Endodermal cell (in vitro differentiated cells): Measurements from ENCODE around the gene SNRNP40. TPM values are rescaled to one million over a fixed set of nuclear protein-coding genes. Genes with fewer than 3 reads are reported as not detected.
A peak's percentile ranks its signal among the peaks of the same experiment; 100 is the strongest.

Source experiments
- DNase-seq: peaks from one replicate; pipeline ENCODE4 v3.0.0-alpha.2; 2017
- H3K27ac ChIP-seq: 2 replicates; pipeline ENCODE4 v1.5.1; 2013; ENCODE audit warnings: mild to moderate bottlenecking, low read depth, low read length, moderate library complexity
- H3K27me3 ChIP-seq: 2 replicates; pipeline ENCODE4 v1.6.1; 2013; ENCODE audit warnings: mild to moderate bottlenecking, low read length, moderate library complexity; ENCODE audit not compliant: insufficient read depth, control insufficient read depth, poor library complexity, severe bottlenecking
- H3K36me3 ChIP-seq: 2 replicates; pipeline ENCODE4 v1.7.0; 2013; ENCODE audit warnings: mild to moderate bottlenecking, low read length, moderate library complexity; ENCODE audit not compliant: control insufficient read depth, insufficient read depth
- H3K4me1 ChIP-seq: one replicate; pipeline ENCODE4 v1.7.0; 2013; ENCODE audit warnings: low read length; ENCODE audit not compliant: control insufficient read depth, insufficient read depth
- H3K4me3 ChIP-seq: 2 replicates; pipeline ENCODE4 v1.5.1; 2013; ENCODE audit warnings: mild to moderate bottlenecking, low read length, moderate library complexity
- H3K9ac ChIP-seq: 2 replicates; pipeline ENCODE4 v1.6.1; 2013; ENCODE audit warnings: mild to moderate bottlenecking, low read length, moderate library complexity; ENCODE audit not compliant: poor library complexity, severe bottlenecking; ENCODE audit errors: extremely low read depth
- H3K9me3 ChIP-seq: 2 replicates; pipeline ENCODE4 v1.6.1; 2013; ENCODE audit warnings: mild to moderate bottlenecking, low read length, moderate library complexity; ENCODE audit not compliant: control insufficient read depth
- H3K27ac Mint-ChIP-seq: 2 replicates; pipeline ENCODE4 v1.8.0; 2020; ENCODE audit warnings: mixed read lengths
- H3K27me3 Mint-ChIP-seq: 2 replicates; pipeline ENCODE4 v1.8.0; 2021; ENCODE audit warnings: mild to moderate bottlenecking, mixed read lengths; ENCODE audit not compliant: insufficient read depth
- H3K36me3 Mint-ChIP-seq: 2 replicates; pipeline ENCODE4 v1.8.0; 2020; ENCODE audit warnings: low read depth, mixed read lengths
- H3K4me1 Mint-ChIP-seq: 2 replicates; pipeline ENCODE4 v1.8.0; 2020; ENCODE audit warnings: mixed read lengths
- H3K4me3 Mint-ChIP-seq: 2 replicates; pipeline ENCODE4 v1.8.0; 2020; ENCODE audit warnings: mild to moderate bottlenecking, moderate library complexity, mixed read lengths
- H3K9me3 Mint-ChIP-seq: 2 replicates; pipeline ENCODE4 v1.8.0; 2020; ENCODE audit warnings: mild to moderate bottlenecking, mixed read lengths
- WGBS, 2 experiments: methylation state at CpG; one replicate each; pipeline versions ENCODE4 v1.1.5 to v1.1.7; 2013; ENCODE audit warnings: missing lambda C conversion rate in 2 of 2, mixed read lengths in 1 of 2; ENCODE audit not compliant: insufficient coverage in 1 of 2, insufficient read length in 1 of 2; 5-methylcytosine and 5-hydroxymethylcytosine counted together
- total RNA-seq, 2 donors: library from RNA; stranded (reverse); fragmentation: NEBNext Ultra II Directional in 1 of 2; extraction: Animal tissue kit (Norgen Biotek cat#: 25700) in 1 of 2; gene quantifications; 2 replicates in 1 of 2; 3 replicates in 1 of 2; pipeline ENCODE4 v1.2.1, GENCODE V29; 2021
- TF ChIP-seq, protein P1 (sequence below): fragments of 200-600 bp; sonication (generic); conservative IDR thresholded peaks from 2 replicates; pipeline ENCODE4 v1.5.0; 2021; ENCODE audit warnings: antibody characterized with exemption, mild to moderate bottlenecking

The SNRNP40 gene
- total RNA-seq, 2 donors from 2014 or later: 98.6 to 141 TPM

DNA sequence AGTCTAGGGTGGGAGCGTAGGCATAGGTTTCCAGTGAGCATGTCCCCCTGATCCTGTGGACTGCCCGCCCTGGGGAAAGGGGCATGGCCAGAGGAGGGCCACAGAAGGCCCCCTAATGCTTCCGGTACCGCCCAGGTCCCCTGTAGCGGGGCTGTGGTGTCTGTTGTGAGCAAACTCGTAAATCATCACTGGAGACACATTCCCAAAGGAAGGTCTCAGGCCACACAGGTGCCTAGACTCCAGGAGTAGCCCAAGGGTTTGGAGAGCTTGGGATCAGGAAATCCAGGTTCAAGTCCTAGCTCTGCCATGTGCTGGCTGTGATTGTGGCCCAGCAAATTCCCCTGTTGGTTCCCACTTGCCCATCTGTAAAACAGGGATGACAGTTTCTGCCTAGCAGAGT, 77.1 kb downstream of the SNRNP40 start:
- no peak overlapping the region for H3K27ac Mint-ChIP-seq
- H3K9ac ChIP-seq: no peak overlapping the region
- no peaks in the 10 kb centered on the region for H3K36me3 ChIP-seq
- no peaks in the 10 kb centered on the region for H3K9me3 Mint-ChIP-seq
- H3K4me1 Mint-ChIP-seq: peaks cover 8% of the 10 kb centered on the region
- peak overlapping the region; percentile 50 for H3K27ac ChIP-seq
- no peaks in the 10 kb centered on the region for H3K9me3 ChIP-seq
- H3K4me3 Mint-ChIP-seq: no peak overlapping the region
- 88 to 94% methylated on average over 2 to 6 of the region's 6 CpGs for WGBS, 2 experiments
- TF ChIP-seq, protein P1, sequence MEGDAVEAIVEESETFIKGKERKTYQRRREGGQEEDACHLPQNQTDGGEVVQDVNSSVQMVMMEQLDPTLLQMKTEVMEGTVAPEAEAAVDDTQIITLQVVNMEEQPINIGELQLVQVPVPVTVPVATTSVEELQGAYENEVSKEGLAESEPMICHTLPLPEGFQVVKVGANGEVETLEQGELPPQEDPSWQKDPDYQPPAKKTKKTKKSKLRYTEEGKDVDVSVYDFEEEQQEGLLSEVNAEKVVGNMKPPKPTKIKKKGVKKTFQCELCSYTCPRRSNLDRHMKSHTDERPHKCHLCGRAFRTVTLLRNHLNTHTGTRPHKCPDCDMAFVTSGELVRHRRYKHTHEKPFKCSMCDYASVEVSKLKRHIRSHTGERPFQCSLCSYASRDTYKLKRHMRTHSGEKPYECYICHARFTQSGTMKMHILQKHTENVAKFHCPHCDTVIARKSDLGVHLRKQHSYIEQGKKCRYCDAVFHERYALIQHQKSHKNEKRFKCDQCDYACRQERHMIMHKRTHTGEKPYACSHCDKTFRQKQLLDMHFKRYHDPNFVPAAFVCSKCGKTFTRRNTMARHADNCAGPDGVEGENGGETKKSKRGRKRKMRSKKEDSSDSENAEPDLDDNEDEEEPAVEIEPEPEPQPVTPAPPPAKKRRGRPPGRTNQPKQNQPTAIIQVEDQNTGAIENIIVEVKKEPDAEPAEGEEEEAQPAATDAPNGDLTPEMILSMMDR: no peak
- no peak overlapping the region for H3K4me3 ChIP-seq
- peaks cover 8% of the 10 kb centered on the region for H3K4me1 ChIP-seq
- no peaks in the 10 kb centered on the region for H3K27me3 ChIP-seq
- H3K36me3 Mint-ChIP-seq: no peaks in the 10 kb centered on the region
- no peaks in the 10 kb centered on the region for H3K27me3 Mint-ChIP-seq
- DNase-seq: no peak

DNA sequence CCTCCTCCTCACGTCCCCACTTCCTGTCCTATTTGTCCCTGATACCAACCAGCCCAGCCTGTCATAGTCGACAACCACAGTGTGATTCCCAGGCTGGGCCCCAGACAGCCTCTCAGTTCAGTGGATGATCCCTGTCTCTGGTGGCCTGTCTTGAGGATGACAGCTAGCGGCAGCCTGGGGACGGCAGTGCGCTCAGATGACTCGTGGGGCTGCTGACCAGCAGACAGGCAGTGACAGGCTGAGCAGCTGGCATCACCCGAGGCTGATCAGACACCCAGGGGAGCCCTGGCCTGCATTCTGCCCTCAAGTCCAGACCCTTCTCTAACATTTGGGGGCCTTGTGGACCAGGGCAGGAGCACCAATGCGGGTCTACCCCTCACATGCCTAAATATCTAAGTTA, 77.9 kb downstream of the SNRNP40 start:
- Mint-ChIP-seq H3K36me3 (no peaks in the 10 kb centered on the region), H3K27me3 (no peaks in the 10 kb centered on the region), H3K9me3 (no peaks in the 10 kb centered on the region), H3K4me3 (no peak overlapping the region), H3K4me1 (peaks cover 8% of the 10 kb centered on the region), H3K27ac (no peak overlapping the region)
- WGBS, 2 experiments: 84 to 89% methylated on average over 7 to 8 of the region's 8 CpGs
- TF ChIP-seq, protein P1: no peak
- Histone ChIP-seq H3K27ac (peak overlapping the region; percentile 16), H3K9ac (no peak overlapping the region), H3K27me3 (no peaks in the 10 kb centered on the region), H3K4me1 (peaks cover 8% of the 10 kb centered on the region), H3K36me3 (no peaks in the 10 kb centered on the region), H3K9me3 (no peaks in the 10 kb centered on the region), H3K4me3 (no peak overlapping the region)
- DNase-seq: no peak

DNA sequence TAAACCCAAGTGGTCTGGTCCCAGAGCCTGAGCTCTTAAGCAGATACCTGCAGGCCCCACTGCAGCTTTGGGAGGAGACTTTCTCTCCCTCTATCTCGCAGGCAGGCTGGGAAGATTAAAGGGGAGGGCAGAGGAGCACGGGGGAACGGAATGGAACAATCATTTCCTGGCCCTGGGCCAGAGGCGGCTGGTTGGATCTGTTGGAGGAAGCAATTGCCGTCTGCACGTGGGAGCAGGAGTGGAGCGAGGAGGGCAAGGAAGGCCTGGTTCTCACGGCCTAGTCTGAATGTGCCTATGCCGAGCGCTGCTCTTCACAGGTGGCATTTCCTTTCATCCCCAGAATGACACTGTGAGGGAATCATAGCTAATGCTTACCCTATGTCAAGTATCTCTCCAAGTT, 80.6 kb downstream of the SNRNP40 start:
- WGBS, 2 experiments: 56 to 63% methylated on average over 6 to 10 of the region's 10 CpGs
- H3K4me3 ChIP-seq: no peak overlapping the region
- H3K36me3 Mint-ChIP-seq: no peaks in the 10 kb centered on the region
- H3K9me3 ChIP-seq: no peaks in the 10 kb centered on the region
- H3K27me3 ChIP-seq: no peaks in the 10 kb centered on the region
- H3K9ac ChIP-seq: no peak overlapping the region
- peaks cover 8% of the 10 kb centered on the region for H3K4me1 Mint-ChIP-seq
- no peak overlapping the region for H3K4me3 Mint-ChIP-seq
- DNase-seq: peak; percentile 76
- peaks cover 8% of the 10 kb centered on the region for H3K4me1 ChIP-seq
- TF ChIP-seq, protein P1: no peak
- H3K27ac Mint-ChIP-seq: peak overlapping the region; percentile 66
- peak overlapping the region; percentile 9 for H3K27ac ChIP-seq
- no peaks in the 10 kb centered on the region for H3K9me3 Mint-ChIP-seq
- H3K36me3 ChIP-seq: no peaks in the 10 kb centered on the region
- H3K27me3 Mint-ChIP-seq: no peaks in the 10 kb centered on the region
